Astrocyte of the spinal cord (primary cell): ENCODE measurements around the gene CDKN1A.

Experiments used
- DNase-seq: peaks from one replicate; pipeline ENCODE4 v3.0.0; 2011; ENCODE audit warnings: low read depth, low spot score
- H3K4me3 ChIP-seq: 2 replicates; pipeline ENCODE4 v1.5.1; 2011; ENCODE audit warnings: low read depth, mild to moderate bottlenecking, low read length, moderate library complexity
- CTCF ChIP-seq: IDR thresholded peaks from 2 replicates; pipeline ENCODE4 v1.5.1; 2012; ENCODE audit warnings: low read depth, mild to moderate bottlenecking, low read length, inconsistent platforms
- in situ Hi-C: cut with HindIII; loops from 2 replicates; pipeline ENCODE4 v1.10.0; 2017; ENCODE audit warnings: low sequenced_read_pairs

The CDKN1A gene

GRCh38 chr6:36692861-36693702 lies 14.6 kb downstream of the CDKN1A start:
- in situ Hi-C loops = no loop called here
- H3K4me3 ChIP-seq = no peak overlapping the region
- no peak for DNase-seq
- no peak for TF ChIP-seq CTCF

- TF ChIP-seq CTCF = no peak
- in situ Hi-C loops = no loop called here
- no peak overlapping the region for H3K4me3 ChIP-seq
- DNase-seq = no peak
Measured at GRCh38 chr6:36694616-36695015, 16.1 kb downstream of the CDKN1A start.

- in situ Hi-C loops = no loop called here
- no peak for TF ChIP-seq CTCF
Measured at GRCh38 chr6:36695414-36695813, 16.9 kb downstream of the CDKN1A start.

GRCh38 chr6:36697481-36697903 lies 19.0 kb downstream of the CDKN1A start, which contains the start of gene RAB44:
Gene RAB44, plus strand, starts transcription at chr6:36697826. Its CDS starts 6,410 bp downstream, at chr6:36704236.
- in situ Hi-C loops = no loop called here
- no peak for DNase-seq
- H3K4me3 ChIP-seq = no peak within 1 kb of the TSS
- no peak for TF ChIP-seq CTCF

More at GRCh38 chr6:36695414-36695813, 16.9 kb downstream of the CDKN1A start:
- no peak overlapping the region for H3K4me3 ChIP-seq
- no peak for DNase-seq

GRCh38 chr6:36698196-36698595 lies 19.7 kb downstream of the CDKN1A start:
- DNase-seq = no peak
- no peak for TF ChIP-seq CTCF
- no peak overlapping the region for H3K4me3 ChIP-seq
- in situ Hi-C loops = no loop called here

GRCh38 chr6:36698871-36699271 lies 20.4 kb downstream of the CDKN1A start:
- no peak for TF ChIP-seq CTCF
- DNase-seq = no peak
- H3K4me3 ChIP-seq = no peak overlapping the region
- in situ Hi-C loops = no loop called here
